HCT116 (cell line): ENCODE results near the gene MYLK. TPM values are rescaled to one million over a fixed set of nuclear protein-coding genes. Genes with fewer than 3 reads are reported as not detected.

Experiments used
- ATAC-seq: fragments of 200-7000 bp; cut with Tn5 transposase; 2 replicates; pipeline ENCODE4 v1.9.1; 2020; ENCODE audit warnings: mild to moderate bottlenecking, moderate library complexity
- BruUV-seq: library from RNA; stranded (reverse); fragments of 400-500 nt; replicated peaks from 2 replicates; lab custom pipeline; 2021; lab: Mats Ljungman, UMichigan
- CTCF ChIA-PET: fragments of 300-600 bp; sonication (Branson Sonifier 250); formaldehyde crosslinking; loops from one replicate; lab custom pipeline; 2021; ENCODE audit warnings: antibody characterized with exemption; lab: Charles Lee
- POLR2A ChIA-PET: fragments of 300-600, 350-600 bp; sonication (Branson Sonifier 250); formaldehyde crosslinking; loops from one replicate; lab custom pipeline; 2021; ENCODE audit warnings: antibody characterized with exemption; lab: Charles Lee
- RAD21 ChIA-PET, 2 experiments: fragments of 300-600 bp; sonication (Branson Sonifier 250); formaldehyde crosslinking; loops; one replicate each; lab custom pipeline; 2023; ENCODE audit warnings: low total read pairs in 2 of 2; ENCODE audit not compliant: uncharacterized antibody in 2 of 2, unreplicated experiment in 2 of 2, low non-redundant PET in 1 of 2; lab: Charles Lee
- DNase-seq: peaks from one replicate; pipeline ENCODE4 v3.0.0-alpha.2; 2010; ENCODE audit warnings: low read depth, low spot score
- H2AFZ ChIP-seq: fragments of 200-600 bp; shearing (Covaris generic), sonication (generic); 2 replicates; pipeline ENCODE4 v1.6.1; 2017; ENCODE audit warnings: low read depth, mixed run types, mixed read lengths, antibody characterized with exemption, low read length; ENCODE audit not compliant: poor library complexity, severe bottlenecking
- H3K27ac ChIP-seq: 2 replicates; pipeline ENCODE4 v1.5.1; 2012; ENCODE audit warnings: low read depth, low read length
- H3K27me3 ChIP-seq: fragments of 200-600 bp; sonication (generic); 2 replicates; pipeline ENCODE4 v1.6.1; 2016; ENCODE audit warnings: mixed run types, low read length, mixed read lengths; ENCODE audit not compliant: insufficient read depth
- H3K36me3 ChIP-seq, 2 experiments: fragments of 200-500 bp in 1 of 2; fragments of 200-600 bp in 1 of 2; sonication (Bioruptor generic) in 1 of 2; sonication (generic) in 1 of 2; 2 replicates each; pipeline versions ENCODE4 v1.5.1 to v1.6.1; 2014 to 2016; ENCODE audit warnings: low read length in 2 of 2, inconsistent platforms in 1 of 2, mixed read lengths in 1 of 2, mixed run types in 1 of 2; ENCODE audit not compliant: insufficient read depth in 2 of 2, control insufficient read depth in 1 of 2
- H3K4me1 ChIP-seq, 2 experiments: fragments of 200-600 bp in 1 of 2; sonication (generic) in 1 of 2; 2 replicates each; pipeline versions ENCODE4 v1.5.1 to v1.6.1; 2012 to 2017; ENCODE audit warnings: low read length in 2 of 2, inconsistent platforms in 1 of 2, mild to moderate bottlenecking in 1 of 2, mixed read lengths in 1 of 2, mixed run types in 1 of 2, moderate library complexity in 1 of 2; ENCODE audit not compliant: insufficient read depth in 2 of 2, control insufficient read depth in 1 of 2
- H3K4me2 ChIP-seq: fragments of 200-600 bp; sonication (generic); 2 replicates; pipeline ENCODE4 v1.6.1; 2017; ENCODE audit warnings: mixed run types, low read length, mixed read lengths
- H3K4me3 ChIP-seq, 2 experiments: fragments of 200-600 bp in 1 of 2; sonication (generic) in 1 of 2; replicated peaks in 1 of 2; 2 replicates each; pipeline ENCODE4 v1.5.1; 2011 to 2016; ENCODE audit warnings: low read length in 2 of 2, control low read depth in 1 of 2, low read depth in 1 of 2, mild to moderate bottlenecking in 1 of 2, mixed read lengths in 1 of 2, mixed run types in 1 of 2
- H3K79me2 ChIP-seq: fragments of 200-600 bp; sonication (generic); 2 replicates; pipeline ENCODE4 v1.6.1; 2017; ENCODE audit warnings: mild to moderate bottlenecking, mixed run types, low read length, moderate library complexity, mixed read lengths; ENCODE audit not compliant: insufficient read depth
- H3K9ac ChIP-seq: fragments of 200-600 bp; sonication (generic); 2 replicates; pipeline ENCODE4 v1.6.1; 2016; ENCODE audit warnings: low read length, mixed read lengths
- H3K9me2 ChIP-seq: fragments of 200-600 bp; sonication (generic), shearing (Covaris generic); 2 replicates; pipeline ENCODE4 v1.6.1; 2017; ENCODE audit warnings: mixed run types, mild to moderate bottlenecking, moderate library complexity; ENCODE audit not compliant: insufficient read depth
- H3K9me3 ChIP-seq, 2 experiments: fragments of 200-500 bp in 1 of 2; fragments of 200-600 bp in 1 of 2; sonication (Bioruptor generic) in 1 of 2; sonication (generic) in 1 of 2; 2 replicates each; pipeline ENCODE4 v1.6.1; 2014 to 2017; ENCODE audit warnings: low read length in 2 of 2, mixed read lengths in 2 of 2, inconsistent platforms in 1 of 2, low read depth in 1 of 2, mild to moderate bottlenecking in 1 of 2, mixed run types in 1 of 2, moderate library complexity in 1 of 2; ENCODE audit not compliant: control insufficient read depth in 1 of 2, insufficient read depth in 1 of 2
- H4K20me1 ChIP-seq: fragments of 200-600 bp; sonication (generic), shearing (Covaris generic); 2 replicates; pipeline ENCODE4 v1.6.1; 2017; ENCODE audit warnings: mixed run types, mild to moderate bottlenecking, moderate library complexity; ENCODE audit not compliant: insufficient read depth
- CEBPB ChIP-seq: IDR thresholded peaks from 2 replicates; pipeline ENCODE4 v1.6.1; 2012; ENCODE audit warnings: low read depth
- EZH2phosphoT487 ChIP-seq: fragments of 200-600 bp; IDR thresholded peaks from 2 replicates; pipeline ENCODE4 v1.6.1; 2018; ENCODE audit warnings: antibody characterized with exemption, borderline replicate concordance
- FOSL1 ChIP-seq: IDR thresholded peaks from 2 replicates; pipeline ENCODE4 v1.6.1; 2012; ENCODE audit warnings: low read depth
- MAX ChIP-seq: IDR thresholded peaks from 2 replicates; pipeline ENCODE4 v1.6.1; 2012
- POLR2A ChIP-seq: IDR thresholded peaks from 2 replicates; pipeline ENCODE4 v1.7.0; 2011; ENCODE audit warnings: borderline replicate concordance; ENCODE audit not compliant: insufficient read depth, insufficient read length; ENCODE audit errors: extremely low read depth
- RAD21 ChIP-seq: IDR thresholded peaks from 2 replicates; pipeline ENCODE4 v1.6.1; 2012; ENCODE audit warnings: low read depth, mild to moderate bottlenecking
- SP1 ChIP-seq: IDR thresholded peaks from 2 replicates; pipeline ENCODE4 v1.6.1; 2012; ENCODE audit warnings: low read depth
- SRF ChIP-seq: IDR thresholded peaks from 2 replicates; pipeline ENCODE4 v1.6.1; 2012; ENCODE audit warnings: low read depth
- YY1 ChIP-seq: IDR thresholded peaks from 2 replicates; pipeline ENCODE4 v1.6.1; 2011; ENCODE audit warnings: low read length, low read depth, moderate library complexity, mild to moderate bottlenecking; ENCODE audit not compliant: insufficient replicate concordance; ENCODE audit errors: extremely low read depth
- ZBTB33 ChIP-seq: IDR thresholded peaks from 2 replicates; pipeline ENCODE4 v1.6.1; 2011; ENCODE audit warnings: mild to moderate bottlenecking, low read length, moderate library complexity; ENCODE audit not compliant: insufficient replicate concordance; ENCODE audit errors: extremely low read depth
- ZFX ChIP-seq: fragments of 450-650 bp; IDR thresholded peaks from 2 replicates; pipeline ENCODE4 v1.6.1; 2017
- intact Hi-C: fragments of 100-400 bp; cut with micrococcal nuclease; formaldehyde crosslinking; loops from 2 replicates; pipeline ENCODE4 v1.10.0; 2022
- total RNA-seq: library from RNA; stranded (reverse); gene quantifications from one replicate; pipeline ENCODE4 v1.2.1, GENCODE V29; 2021; ENCODE audit not compliant: unreplicated experiment
- TF ChIP-seq, protein P1 (sequence below): IDR thresholded peaks from 2 replicates; pipeline ENCODE4 v1.6.1; 2012

Gene MYLK
- total RNA-seq, 1 experiment from 2014 or later, result 3.8 TPM

- TF ChIP-seq YY1 (no peak), POLR2A (no peak)
Measured at GRCh38 chr3:123778525-123778924, 105.6 kb downstream of the MYLK start (continued).

- no peak for ATAC-seq
- no peak for DNase-seq
- no TSS peak for BruUV-seq
- Histone ChIP-seq H3K9ac (no peak overlapping the region), H3K9me2 (no peaks in the 10 kb centered on the region), H2AFZ (no peak overlapping the region), H3K4me2 (no peak overlapping the region), H3K9me3 (no peaks in the 10 kb centered on the region), H3K4me3 (no peak overlapping the region), H3K27me3 (no peaks in the 10 kb centered on the region), H3K4me1 (no peaks in the 10 kb centered on the region; a peak in 1 of 4 replicates), H3K79me2 (no peaks in the 10 kb centered on the region), H3K27ac (no peak overlapping the region), H3K36me3 (no peaks in the 10 kb centered on the region), H4K20me1 (no peaks in the 10 kb centered on the region)
- CTCF ChIA-PET, result no interaction called here
- RAD21 ChIA-PET, result no interaction called here
- POLR2A ChIA-PET, result no interaction called here
- TF ChIP-seq YY1, result no peak
- no peak for TF ChIP-seq EZH2phosphoT487
- no peak for TF ChIP-seq FOSL1
- TF ChIP-seq, protein P1, sequence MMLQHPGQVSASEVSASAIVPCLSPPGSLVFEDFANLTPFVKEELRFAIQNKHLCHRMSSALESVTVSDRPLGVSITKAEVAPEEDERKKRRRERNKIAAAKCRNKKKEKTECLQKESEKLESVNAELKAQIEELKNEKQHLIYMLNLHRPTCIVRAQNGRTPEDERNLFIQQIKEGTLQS, result no peak
- TF ChIP-seq POLR2A, result no peak
- TF ChIP-seq ZBTB33, result no peak
- TF ChIP-seq RAD21, result no peak
- TF ChIP-seq SRF, result no peak
- TF ChIP-seq CEBPB, result no peak
- no peak for TF ChIP-seq MAX
- TF ChIP-seq SP1, result no peak
- TF ChIP-seq ZFX, result no peak
- intact Hi-C loops, result no loop called here
Measured at GRCh38 chr3:123776071-123776782, 107.9 kb downstream of the MYLK start.
